Heart left ventricle (tissue), 13 donors: ENCODE results near the gene MAGI1.

Experiments
- POLR2A ChIP-seq, 2 donors: fragments of 450-650 bp; IDR thresholded peaks; one replicate each; pipeline ENCODE4 v1.6.1; 2017; ENCODE audit warnings: antibody characterized with exemption in 2 of 2, mild to moderate bottlenecking in 2 of 2, moderate library complexity in 2 of 2
- TF ChIP-seq, protein P1 (sequence below), 12 donors: fragments of 200-600 bp; sonication (generic) in 4 of 12; IDR thresholded peaks; one replicate each; pipeline versions ENCODE4 v1.5.0 to v1.8.0; 2018 to 2022; ENCODE audit warnings: antibody characterized with exemption in 12 of 12, mild to moderate bottlenecking in 5 of 12
- donor health status: ischemic (EF 13 %, LVEDD 7.1; RV severe dilation, severe dysfunction).
- donor health status: DM: no; HTN: yes; CAD: no.
- donor health status: DM: no; HTN: no; CAD: no.
- donor health status: ischemic (EF 25% LVEDD 6.9; RV normal size, moderate dysfunction).
- donor health status: ischemic (EF 25% LVEDD 5.7; RV mildly dilated, moderate dysfunction).
- donor health status: ischemic (EF 35%, LVEDD 5.7; RV mildly dilated, moderate dysfunction).
- donor health status: nonischemic (EF 11% LVEDD 7.7; RV severe dilation, severe dysfunction).
- donor health status: DM: yes; HTN: yes; CAD: no.
- donor health status: PGD.
- donor health status: ischemic (EF 29% LVEDD 5.4; RV normal size, mild dysfunction).
- donor health status: nonischemic (EF 23%, LVEDD 6.1; RV moderate dilation, normal function).

DNA sequence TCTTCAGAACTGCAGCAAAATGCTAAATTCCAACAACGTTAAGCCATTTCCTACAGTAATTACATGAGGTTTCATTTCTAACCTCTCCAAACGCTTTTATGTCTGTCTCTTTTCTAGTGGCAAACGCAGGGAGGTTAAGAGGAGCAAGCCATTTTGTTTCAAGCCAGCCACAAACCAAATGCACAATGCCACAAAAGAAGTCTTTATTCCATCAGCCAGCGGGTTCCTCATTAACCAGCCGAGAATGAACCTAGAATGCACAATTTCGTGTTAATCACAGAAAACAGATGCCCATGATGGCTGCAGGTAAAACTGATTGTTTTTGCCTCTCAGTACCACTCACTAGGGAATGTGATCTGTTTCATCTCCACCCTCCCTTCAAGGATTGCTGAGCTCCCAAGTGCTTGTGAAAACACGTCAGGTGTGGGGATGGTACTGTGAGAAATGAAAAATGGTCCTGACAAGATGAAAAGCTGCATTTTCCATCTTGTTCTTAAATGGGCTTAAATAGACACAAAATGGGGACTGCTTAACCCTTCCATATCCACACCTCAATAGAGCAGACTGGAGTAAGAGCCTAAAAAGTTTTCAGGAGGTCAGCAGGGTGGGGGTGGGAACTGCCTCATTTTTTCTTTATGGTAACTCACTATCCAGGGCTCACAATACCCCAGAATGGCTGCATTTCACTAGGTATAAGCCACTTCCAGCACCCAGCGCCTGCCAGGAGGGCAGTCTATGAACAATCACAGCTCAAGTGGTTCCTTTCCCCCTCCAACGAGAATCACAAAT, 277.1 kb downstream of the MAGI1 start:
- TF ChIP-seq, protein P1, sequence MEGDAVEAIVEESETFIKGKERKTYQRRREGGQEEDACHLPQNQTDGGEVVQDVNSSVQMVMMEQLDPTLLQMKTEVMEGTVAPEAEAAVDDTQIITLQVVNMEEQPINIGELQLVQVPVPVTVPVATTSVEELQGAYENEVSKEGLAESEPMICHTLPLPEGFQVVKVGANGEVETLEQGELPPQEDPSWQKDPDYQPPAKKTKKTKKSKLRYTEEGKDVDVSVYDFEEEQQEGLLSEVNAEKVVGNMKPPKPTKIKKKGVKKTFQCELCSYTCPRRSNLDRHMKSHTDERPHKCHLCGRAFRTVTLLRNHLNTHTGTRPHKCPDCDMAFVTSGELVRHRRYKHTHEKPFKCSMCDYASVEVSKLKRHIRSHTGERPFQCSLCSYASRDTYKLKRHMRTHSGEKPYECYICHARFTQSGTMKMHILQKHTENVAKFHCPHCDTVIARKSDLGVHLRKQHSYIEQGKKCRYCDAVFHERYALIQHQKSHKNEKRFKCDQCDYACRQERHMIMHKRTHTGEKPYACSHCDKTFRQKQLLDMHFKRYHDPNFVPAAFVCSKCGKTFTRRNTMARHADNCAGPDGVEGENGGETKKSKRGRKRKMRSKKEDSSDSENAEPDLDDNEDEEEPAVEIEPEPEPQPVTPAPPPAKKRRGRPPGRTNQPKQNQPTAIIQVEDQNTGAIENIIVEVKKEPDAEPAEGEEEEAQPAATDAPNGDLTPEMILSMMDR (IDR thresholded peaks at IDR 0.05), result no peak
- TF ChIP-seq POLR2A (IDR thresholded peaks at IDR 0.05), result no peak
